ENCODE measurements around the gene SPOCK1.
"Not testable (repeated sequence)": the region's sequence is repeated elsewhere in the genome, so short reads cannot be mapped to it uniquely, and the experiment has no call there.

SPOCK1 gene

DNA sequence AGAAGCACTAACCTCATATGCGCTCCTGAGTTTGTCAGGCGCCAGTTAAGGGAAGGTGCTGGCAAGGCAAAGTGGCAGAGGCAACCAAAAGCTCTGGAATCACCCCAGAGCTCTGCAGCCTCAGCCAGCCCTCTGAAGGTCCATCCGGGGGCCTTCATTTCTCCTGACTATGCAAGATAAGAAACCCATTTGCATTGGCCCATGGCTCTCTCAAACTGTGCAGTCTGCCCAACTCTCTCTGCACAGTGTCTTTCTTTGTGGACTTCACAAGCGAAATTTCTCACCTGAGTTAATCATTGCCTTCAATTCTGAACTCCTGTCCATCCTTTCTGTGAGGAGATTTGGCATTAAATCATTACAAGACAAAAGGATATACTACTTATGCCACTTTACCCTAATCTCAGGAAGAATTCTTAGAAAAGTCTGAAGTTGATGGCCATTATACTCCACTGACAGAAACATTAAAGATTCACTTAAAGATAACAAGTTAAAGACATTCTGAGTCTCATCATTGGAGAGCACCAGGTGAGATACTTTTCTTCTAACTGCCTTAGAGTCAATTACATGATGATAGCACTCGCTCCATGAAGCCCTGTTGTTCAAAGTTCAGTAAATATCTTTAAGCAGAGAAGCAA lies 235.6 kb downstream of the SPOCK1 start:
- Histone ChIP-seq H3K9me3 (ENCODE audit: insufficient read depth, low read depth, low read length) (no peaks in the 10 kb centered on the region), H3K4me1 (ENCODE audit: insufficient read depth, low read length) (no peaks in the 10 kb centered on the region), H3K4me3 (ENCODE audit: low read length) (no peak overlapping the region), H3K36me3 (ENCODE audit: insufficient read depth, low read length) (no peaks in the 10 kb centered on the region), H3K27me3 (ENCODE audit: insufficient read depth, low read length) (no peaks in the 10 kb centered on the region), H3K27ac (ENCODE audit: low read depth, low read length) (no peak overlapping the region), H3K9ac (ENCODE audit: low read depth, low read length) (no peak overlapping the region)
- 72% methylated on average over 5 of the region's 5 CpGs for WGBS

DNA sequence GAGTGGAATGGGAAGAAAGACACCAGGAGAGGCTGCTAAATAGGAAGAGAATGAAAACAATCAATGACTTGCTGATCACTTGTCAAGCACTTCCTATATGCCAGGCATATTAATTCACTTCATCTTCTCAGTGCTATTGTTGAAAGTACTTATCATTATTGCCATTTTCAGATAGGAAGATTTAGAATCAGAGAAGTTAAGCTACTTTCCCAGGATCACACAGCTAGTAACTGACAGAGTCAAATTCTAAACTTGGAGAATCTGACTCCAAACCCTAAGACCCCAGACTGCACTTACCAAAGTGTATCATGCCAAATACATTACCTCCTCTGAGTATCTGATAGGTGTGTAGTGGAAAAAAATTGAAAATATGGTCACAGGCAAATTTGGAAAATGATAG lies 236.3 kb downstream of the SPOCK1 start:
- no peaks in the 10 kb centered on the region for H3K36me3 ChIP-seq (ENCODE audit: insufficient read depth, low read length)
- no peaks in the 10 kb centered on the region for H3K4me1 ChIP-seq (ENCODE audit: insufficient read depth, low read length)

DNA sequence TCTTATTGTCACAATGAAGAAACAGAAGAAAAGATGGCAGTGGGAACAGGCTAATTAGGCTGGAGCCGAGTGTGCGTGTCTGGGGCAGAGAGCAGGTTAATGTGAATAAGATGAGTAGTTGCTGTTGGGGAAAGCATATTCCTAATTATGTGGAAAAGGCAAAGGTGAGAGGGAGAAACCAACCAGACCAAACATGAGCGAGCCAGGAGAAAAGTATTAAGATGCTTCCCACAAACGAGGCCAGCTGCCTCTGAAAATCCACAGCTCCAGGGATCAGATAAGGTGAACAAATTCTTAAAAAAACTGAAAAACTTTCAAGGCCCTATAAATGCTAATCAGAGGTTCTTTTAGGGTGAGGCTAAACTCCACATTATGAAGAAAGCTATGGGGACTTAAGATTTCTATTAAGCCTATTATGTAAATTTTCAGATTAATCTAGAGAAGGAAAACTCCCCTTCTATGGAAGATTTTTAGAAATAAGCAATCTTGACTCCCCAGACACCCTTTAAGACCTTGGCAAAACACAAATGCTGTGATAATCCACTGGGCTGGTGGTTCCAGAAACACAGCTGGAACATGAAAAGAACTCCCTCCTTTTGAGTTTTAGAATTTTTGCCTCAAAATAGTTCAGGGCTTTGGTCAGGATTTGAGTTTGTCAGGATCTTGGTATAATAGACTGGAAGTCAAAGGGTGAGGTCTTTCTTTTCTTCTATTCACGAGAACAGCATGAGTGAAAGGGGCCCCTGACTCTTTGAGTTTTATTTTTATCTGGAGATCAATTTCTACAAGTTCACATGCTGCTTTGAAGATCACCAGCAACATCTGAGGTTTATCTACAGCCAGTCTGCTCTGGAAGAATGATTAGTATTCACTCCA lies 238.1 kb downstream of the SPOCK1 start:
- no peaks in the 10 kb centered on the region for H3K27me3 ChIP-seq (ENCODE audit: insufficient read depth, low read length)
- no peak overlapping the region for H3K27ac ChIP-seq (ENCODE audit: low read depth, low read length)
- no peaks in the 10 kb centered on the region for H3K4me1 ChIP-seq (ENCODE audit: insufficient read depth, low read length)
- 92% methylated on average over 5 of the region's 5 CpGs for WGBS
- H3K9ac ChIP-seq (ENCODE audit: low read depth, low read length): no peak overlapping the region
- H3K4me3 ChIP-seq (ENCODE audit: low read length): no peak overlapping the region
- no peaks in the 10 kb centered on the region for H3K9me3 ChIP-seq (ENCODE audit: insufficient read depth, low read depth, low read length)
- no peaks in the 10 kb centered on the region for H3K36me3 ChIP-seq (ENCODE audit: insufficient read depth, low read length)

More for the DNA sequence above, 236.3 kb downstream of the SPOCK1 start:
- Histone ChIP-seq H3K9me3 (ENCODE audit: insufficient read depth, low read depth, low read length) (no peaks in the 10 kb centered on the region), H3K4me3 (ENCODE audit: low read length) (no peak overlapping the region), H3K27ac (ENCODE audit: low read depth, low read length) (no peak overlapping the region), H3K9ac (ENCODE audit: low read depth, low read length) (no peak overlapping the region), H3K27me3 (ENCODE audit: insufficient read depth, low read length) (no peaks in the 10 kb centered on the region)

DNA sequence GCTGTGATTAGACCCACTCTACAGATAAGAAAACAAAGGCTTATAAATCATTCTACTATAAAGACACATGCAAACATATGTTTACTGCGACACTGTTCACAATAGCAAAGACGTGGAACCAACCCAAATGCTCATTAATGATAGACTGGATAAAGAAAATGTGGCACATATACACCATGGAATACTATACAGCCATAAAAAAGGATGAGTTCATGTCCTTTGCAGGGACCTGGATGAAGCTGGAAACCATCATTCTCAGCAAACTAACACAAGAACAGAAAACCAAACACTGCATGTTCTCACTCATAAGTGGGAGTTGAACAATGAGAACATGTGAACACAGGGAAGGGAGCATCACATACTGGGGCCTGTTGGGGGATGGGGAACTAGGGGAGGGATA lies 240.0 kb downstream of the SPOCK1 start:
- not testable (repeated sequence) for H3K4me1 ChIP-seq (ENCODE audit: insufficient read depth, low read length); H3K9ac ChIP-seq (ENCODE audit: low read depth, low read length); H3K36me3 ChIP-seq (ENCODE audit: insufficient read depth, low read length); H3K4me3 ChIP-seq (ENCODE audit: low read length); H3K27ac ChIP-seq (ENCODE audit: low read depth, low read length); H3K9me3 ChIP-seq (ENCODE audit: insufficient read depth, low read depth, low read length); H3K27me3 ChIP-seq (ENCODE audit: insufficient read depth, low read length)
- 86% methylated on average over 1 of the region's 2 CpGs for WGBS

DNA sequence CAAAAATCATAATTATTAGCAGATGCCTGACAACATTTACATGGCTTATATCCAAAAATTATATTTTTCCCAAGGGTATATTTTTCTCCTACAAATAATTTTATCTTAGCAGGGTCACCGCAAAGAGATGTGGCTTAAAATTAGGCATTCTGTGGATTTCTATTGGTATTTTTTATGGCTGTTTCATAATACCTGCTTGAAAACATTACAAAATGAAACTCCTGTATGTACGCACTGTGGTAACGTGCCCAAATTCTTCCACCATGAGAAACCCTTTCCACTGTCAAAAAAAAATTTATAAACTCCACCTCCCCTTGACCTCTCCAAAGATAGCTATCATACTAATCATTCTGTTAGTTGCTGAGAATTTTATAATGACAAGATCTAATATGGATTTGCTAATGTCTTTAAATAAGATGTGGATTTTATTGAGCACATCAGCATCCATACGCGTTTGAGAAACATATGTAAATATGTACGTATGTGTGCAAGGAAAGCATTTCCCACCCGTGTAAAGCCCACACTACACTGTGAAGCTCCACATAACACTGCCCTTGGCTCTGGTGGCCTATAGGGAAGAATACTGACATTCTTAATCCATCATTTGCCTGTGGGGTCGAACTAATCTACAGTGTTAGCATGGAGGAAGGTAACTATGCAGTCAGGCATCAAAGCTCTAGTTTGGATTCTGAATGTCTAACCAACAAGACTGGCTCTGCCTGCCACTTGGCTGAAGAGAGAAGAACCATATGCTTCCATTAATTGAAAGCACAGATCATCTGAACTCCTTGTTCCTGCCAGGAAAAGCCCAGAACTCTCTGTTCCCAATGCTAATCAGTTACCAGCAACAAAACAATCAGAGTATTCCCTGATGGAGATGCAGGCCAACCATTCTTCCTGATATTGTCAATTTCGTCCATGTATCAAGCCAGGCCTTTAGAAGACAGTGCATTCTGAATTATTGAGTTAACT lies 244.7 kb downstream of the SPOCK1 start:
- no peak overlapping the region for H3K9ac ChIP-seq (ENCODE audit: low read depth, low read length)
- H3K27me3 ChIP-seq (ENCODE audit: insufficient read depth, low read length): no peaks in the 10 kb centered on the region
- H3K4me3 ChIP-seq (ENCODE audit: low read length): no peak overlapping the region
- WGBS: 96% methylated on average over 8 of the region's 9 CpGs
- no peaks in the 10 kb centered on the region for H3K4me1 ChIP-seq (ENCODE audit: insufficient read depth, low read length)
- no peak overlapping the region for H3K27ac ChIP-seq (ENCODE audit: low read depth, low read length)
- no peaks in the 10 kb centered on the region for H3K36me3 ChIP-seq (ENCODE audit: insufficient read depth, low read length)
- no peaks in the 10 kb centered on the region for H3K9me3 ChIP-seq (ENCODE audit: insufficient read depth, low read depth, low read length)

DNA sequence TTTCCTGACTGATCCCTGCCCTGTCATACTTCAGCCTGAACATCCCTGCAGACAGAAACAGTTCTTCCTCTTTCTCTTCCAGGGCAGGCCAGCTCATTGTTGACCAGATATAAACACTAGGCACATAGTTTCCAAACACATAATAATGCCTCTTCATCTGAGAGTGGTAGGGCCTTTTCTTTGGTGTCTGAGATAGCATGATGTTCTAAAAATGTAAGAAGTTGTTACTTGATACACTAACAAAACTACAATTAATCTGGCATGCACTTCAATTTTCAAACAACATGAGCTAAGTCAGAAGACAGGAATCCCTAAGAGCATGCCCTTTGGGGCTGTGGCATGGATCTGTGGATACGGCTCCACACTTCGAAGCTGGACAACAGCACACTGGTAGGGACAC lies 246.6 kb downstream of the SPOCK1 start:
- H3K9me3 ChIP-seq (ENCODE audit: insufficient read depth, low read depth, low read length): no peaks in the 10 kb centered on the region
- H3K9ac ChIP-seq (ENCODE audit: low read depth, low read length): no peak overlapping the region
- no peaks in the 10 kb centered on the region for H3K4me1 ChIP-seq (ENCODE audit: insufficient read depth, low read length)
- 95% methylated on average over 2 of the region's 2 CpGs for WGBS
- H3K4me3 ChIP-seq (ENCODE audit: low read length): no peak overlapping the region
- no peak overlapping the region for H3K27ac ChIP-seq (ENCODE audit: low read depth, low read length)
- H3K27me3 ChIP-seq (ENCODE audit: insufficient read depth, low read length): no peaks in the 10 kb centered on the region
- H3K36me3 ChIP-seq (ENCODE audit: insufficient read depth, low read length): no peaks in the 10 kb centered on the region

DNA sequence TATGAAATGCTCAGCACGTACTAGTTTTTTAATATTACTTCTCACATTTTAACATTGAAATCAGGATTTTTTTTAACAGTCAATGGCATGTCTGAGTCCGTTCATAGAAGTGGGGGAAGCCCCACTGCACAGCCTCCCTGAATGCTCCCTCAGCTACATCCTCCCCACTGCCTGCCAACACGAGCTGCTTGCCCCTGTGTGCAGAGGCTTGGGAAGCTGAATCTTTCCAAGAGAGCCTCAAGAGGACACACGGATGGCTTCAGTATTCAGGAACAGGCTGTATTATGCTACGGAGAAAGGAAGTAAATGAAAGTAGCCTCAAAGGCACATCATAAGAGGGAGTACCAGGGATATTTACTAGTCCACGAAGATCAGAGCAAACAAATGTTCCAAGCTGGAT lies 248.7 kb downstream of the SPOCK1 start:
- WGBS: 94% methylated on average over 5 of the region's 6 CpGs
- H3K27ac ChIP-seq (ENCODE audit: low read depth, low read length): no peak overlapping the region
- no peaks in the 10 kb centered on the region for H3K4me1 ChIP-seq (ENCODE audit: insufficient read depth, low read length)
- H3K27me3 ChIP-seq (ENCODE audit: insufficient read depth, low read length): no peaks in the 10 kb centered on the region
- H3K9ac ChIP-seq (ENCODE audit: low read depth, low read length): no peak overlapping the region
- no peaks in the 10 kb centered on the region for H3K36me3 ChIP-seq (ENCODE audit: insufficient read depth, low read length)
- H3K4me3 ChIP-seq (ENCODE audit: low read length): no peak overlapping the region
- no peaks in the 10 kb centered on the region for H3K9me3 ChIP-seq (ENCODE audit: insufficient read depth, low read depth, low read length)

DNA sequence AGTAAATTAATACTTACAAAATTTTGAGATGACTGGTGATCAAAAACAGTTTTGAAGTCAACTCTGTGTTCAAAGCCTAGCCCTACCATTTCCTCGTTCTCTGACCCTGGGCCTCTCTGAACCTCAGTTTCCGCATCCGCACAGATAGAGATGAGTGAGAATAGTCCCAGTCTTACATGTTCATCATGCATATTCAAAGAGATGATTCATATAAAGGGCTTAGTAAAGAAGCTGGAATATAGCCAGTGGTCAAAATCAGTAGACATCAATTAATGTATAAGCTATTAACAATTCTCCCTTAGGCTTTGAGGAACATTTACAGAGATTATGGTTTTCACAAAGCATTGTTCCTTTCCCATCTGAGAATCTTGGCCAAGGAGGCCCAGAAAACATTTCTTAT lies 250.6 kb downstream of the SPOCK1 start:
- Histone ChIP-seq H3K4me1 (ENCODE audit: insufficient read depth, low read length) (no peaks in the 10 kb centered on the region), H3K9me3 (ENCODE audit: insufficient read depth, low read depth, low read length) (no peaks in the 10 kb centered on the region), H3K27ac (ENCODE audit: low read depth, low read length) (no peak overlapping the region), H3K36me3 (ENCODE audit: insufficient read depth, low read length) (no peaks in the 10 kb centered on the region), H3K9ac (ENCODE audit: low read depth, low read length) (no peak overlapping the region), H3K27me3 (ENCODE audit: insufficient read depth, low read length) (no peaks in the 10 kb centered on the region), H3K4me3 (ENCODE audit: low read length) (no peak overlapping the region)
- 97% methylated on average over 3 of the region's 3 CpGs for WGBS

DNA sequence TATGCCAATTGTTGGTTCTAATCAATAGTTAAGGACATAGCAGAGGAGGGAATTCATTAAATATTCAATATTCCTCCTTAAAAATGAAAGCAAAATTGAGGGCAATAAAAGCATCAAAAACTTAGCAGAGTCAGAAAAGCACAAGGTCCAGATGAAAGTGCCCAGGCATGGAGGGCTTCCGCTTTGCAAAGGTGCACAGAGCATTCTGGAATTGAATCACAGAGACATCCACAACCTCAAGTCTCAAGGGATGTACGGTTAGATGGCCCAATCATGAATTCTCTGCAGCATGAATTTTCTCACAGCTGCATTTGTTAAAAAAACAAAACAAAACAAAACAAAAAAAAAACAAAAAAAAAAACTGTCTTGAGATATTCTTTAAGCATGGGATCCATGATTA lies 253.7 kb downstream of the SPOCK1 start:
- no peaks in the 10 kb centered on the region for H3K36me3 ChIP-seq (ENCODE audit: insufficient read depth, low read length)
- H3K27me3 ChIP-seq (ENCODE audit: insufficient read depth, low read length): no peaks in the 10 kb centered on the region
- H3K4me1 ChIP-seq (ENCODE audit: insufficient read depth, low read length): no peaks in the 10 kb centered on the region
- H3K27ac ChIP-seq (ENCODE audit: low read depth, low read length): no peak overlapping the region
- no peak overlapping the region for H3K9ac ChIP-seq (ENCODE audit: low read depth, low read length)
- no peak overlapping the region for H3K4me3 ChIP-seq (ENCODE audit: low read length)
- WGBS: 90% methylated on average over 2 of the region's 2 CpGs
- H3K9me3 ChIP-seq (ENCODE audit: insufficient read depth, low read depth, low read length): no peaks in the 10 kb centered on the region

DNA sequence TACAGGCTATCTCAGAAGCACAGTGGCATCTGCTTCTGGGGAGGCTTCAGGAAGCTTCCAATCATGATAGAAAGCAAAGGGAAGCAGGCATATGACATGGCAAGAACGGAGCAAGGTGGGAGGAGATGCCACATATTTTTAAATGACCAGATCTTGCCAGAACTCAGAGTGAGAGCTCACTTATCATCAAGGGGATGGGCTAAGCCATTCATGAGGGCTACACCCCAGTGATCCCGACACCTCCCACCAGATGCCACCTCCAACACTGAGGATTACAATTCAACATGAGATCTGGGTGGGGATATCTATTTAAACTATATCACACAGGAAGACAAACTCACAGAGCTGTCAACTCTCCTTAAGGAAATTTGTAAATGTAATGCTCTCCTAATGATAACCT lies 258.8 kb downstream of the SPOCK1 start:
- Histone ChIP-seq H3K9ac (ENCODE audit: low read depth, low read length) (no peak overlapping the region), H3K27me3 (ENCODE audit: insufficient read depth, low read length) (no peaks in the 10 kb centered on the region), H3K36me3 (ENCODE audit: insufficient read depth, low read length) (no peaks in the 10 kb centered on the region), H3K9me3 (ENCODE audit: insufficient read depth, low read depth, low read length) (no peaks in the 10 kb centered on the region), H3K4me1 (ENCODE audit: insufficient read depth, low read length) (no peaks in the 10 kb centered on the region), H3K4me3 (ENCODE audit: low read length) (no peak overlapping the region), H3K27ac (ENCODE audit: low read depth, low read length) (no peak overlapping the region)
- 93% methylated on average over 1 of the region's 2 CpGs for WGBS
